SW480 (cell line): ENCODE measurements around the gene SLIT2.

Experiments used
- DNase-seq: peaks from one replicate; pipeline ENCODE4 v3.0.0-alpha.2; 2016; ENCODE audit warnings: low spot score

Gene SLIT2

DNA sequence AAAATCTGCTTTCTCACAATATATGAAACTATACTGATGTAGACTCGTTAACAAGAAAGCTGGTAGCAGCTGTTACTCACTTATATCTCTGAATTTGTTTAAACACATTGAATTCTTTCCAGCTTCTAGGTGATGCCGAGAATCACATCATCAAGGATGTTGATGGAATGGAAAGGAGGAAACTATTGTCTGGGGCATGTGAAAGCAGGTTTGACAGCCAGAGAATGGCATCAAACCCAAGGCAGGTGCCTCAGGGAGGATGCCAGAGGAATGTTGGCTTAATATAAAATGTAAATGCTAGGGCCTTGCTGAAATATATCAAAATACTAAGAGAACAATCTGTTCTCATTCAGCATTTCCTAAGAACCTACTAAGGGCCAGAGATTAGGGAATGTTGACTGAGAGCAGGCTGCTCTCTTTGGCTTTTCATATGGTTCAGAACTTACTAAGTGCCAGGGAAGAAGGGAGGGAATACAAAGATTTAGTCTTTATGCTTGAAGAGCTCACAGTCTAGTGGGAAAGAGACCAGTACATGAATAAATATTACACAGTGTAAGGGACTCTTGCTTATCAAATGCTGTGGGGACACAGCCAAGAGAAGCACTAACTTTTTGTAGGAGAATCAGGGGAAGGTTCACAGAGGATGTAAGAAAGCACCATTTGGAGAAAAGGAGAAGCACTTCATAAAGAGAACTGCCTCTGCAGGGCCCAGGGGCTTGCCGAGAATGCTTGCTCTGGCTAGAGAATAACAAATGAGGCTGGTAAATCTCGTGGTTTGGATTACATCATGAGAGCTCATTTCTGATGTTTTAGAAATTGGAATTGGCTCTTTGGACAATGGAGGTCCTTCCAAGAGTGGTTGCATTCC, 14.7 kb downstream of the SLIT2 start:
- DNase-seq, result no peak

DNA sequence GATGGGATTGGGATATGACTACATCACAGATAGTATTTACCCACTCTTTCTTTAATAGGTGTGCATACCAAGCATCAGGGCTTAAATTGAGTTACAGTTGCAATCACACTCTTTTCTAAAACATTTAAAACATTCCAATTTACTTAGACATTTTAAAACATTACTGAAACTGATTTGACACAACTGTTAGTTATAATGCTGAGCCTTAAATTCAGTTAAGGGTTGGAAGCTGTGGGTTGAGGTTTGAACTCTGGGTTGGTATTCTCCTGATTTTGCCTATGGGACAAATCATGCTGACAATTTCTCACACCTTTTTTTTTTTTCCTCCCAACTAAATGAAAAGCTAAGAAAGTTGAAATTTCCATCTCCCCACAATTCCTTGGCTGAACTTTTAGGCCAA, 16.3 kb downstream of the SLIT2 start:
- no peak for DNase-seq

- DNase-seq, result no peak
Observed at GRCh38 chr4:20269320-20269719, 17.6 kb downstream of the SLIT2 start.

GRCh38 chr4:20271950-20272349, 20.2 kb downstream of the SLIT2 start:
- no peak for DNase-seq

DNA sequence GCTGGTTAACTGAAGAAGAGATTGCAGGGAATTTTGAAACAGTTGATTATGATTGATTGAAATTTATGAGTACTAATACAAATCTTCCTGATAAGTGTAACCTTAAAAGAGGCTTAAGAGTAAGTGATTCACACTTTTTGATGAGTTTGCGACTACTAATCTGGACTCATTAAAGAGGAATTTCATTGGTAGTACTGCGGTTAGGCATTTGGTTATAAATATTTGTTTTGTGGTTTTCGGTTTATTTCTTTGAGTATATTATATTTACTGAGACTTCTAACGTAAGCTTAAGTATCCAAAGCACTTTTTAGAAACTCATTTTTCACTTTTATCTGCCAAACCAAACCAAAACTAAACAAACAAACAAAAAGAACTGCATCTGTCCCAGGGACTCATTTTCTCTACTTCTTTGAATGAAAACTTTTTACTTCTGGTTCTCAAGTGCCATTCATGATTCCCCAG, 20.7 kb downstream of the SLIT2 start:
- peak; percentile 4 for DNase-seq

GRCh38 chr4:20273793-20274192, 22.1 kb downstream of the SLIT2 start:
- no peak for DNase-seq

DNA sequence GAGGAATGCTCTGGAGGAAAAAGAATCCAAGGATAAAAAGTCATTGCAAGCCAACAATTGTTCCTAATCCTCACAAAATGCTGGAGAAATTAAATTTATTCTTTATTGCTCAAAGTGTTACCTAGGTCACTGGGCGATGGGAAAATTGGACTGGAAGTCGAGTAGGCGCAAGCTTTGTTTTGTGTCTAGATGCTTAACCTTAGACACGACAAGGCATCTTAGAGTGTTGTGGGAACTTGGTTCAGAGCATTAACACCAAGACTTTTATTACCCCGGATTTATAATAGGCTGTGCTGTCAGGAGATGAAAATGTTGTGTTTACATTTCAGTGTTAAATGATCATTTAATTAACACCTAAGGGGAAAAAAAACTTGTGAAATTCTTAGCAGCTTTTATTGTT, 25.1 kb downstream of the SLIT2 start:
- no peak for DNase-seq

DNA sequence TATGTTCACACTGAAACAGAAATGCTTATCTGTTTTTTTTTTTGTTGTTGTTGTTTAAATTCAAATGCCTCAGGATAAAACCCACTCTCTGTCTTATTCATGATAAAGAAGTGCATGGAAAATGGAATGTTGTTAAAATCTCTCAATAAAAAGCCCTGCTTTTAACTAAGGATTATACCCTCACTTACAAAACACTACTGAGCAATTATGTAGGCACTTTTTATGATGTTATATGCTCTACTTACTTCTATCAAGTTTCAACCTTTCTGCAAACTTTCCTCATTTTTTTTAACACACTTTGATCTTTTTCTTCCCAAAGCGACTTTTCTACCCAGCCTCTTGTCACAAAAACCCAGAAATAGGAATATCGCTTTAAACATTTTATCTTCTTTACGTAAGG, 26.5 kb downstream of the SLIT2 start:
- DNase-seq, result no peak

DNA sequence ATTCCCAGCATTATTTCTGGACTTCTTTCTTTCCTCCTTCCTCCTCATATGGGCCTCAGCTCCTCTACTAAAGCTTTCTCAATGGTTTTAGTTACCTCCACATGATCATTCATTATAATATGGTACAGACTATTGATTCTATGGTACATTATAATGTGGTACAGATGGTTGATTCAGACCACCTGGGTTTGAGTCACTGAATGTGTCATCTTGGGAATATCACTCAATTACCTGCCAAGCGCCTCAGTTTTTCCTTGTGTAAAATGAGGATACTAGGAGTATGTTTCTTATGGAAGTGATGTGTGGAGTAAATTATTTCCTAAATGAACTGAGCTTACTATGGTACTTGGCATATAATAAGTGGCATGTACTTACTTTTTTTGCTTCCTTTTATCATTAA, 27.7 kb downstream of the SLIT2 start:
- no peak for DNase-seq

GRCh38 chr4:20281453-20281852, 29.7 kb downstream of the SLIT2 start:
- DNase-seq, result no peak

DNA sequence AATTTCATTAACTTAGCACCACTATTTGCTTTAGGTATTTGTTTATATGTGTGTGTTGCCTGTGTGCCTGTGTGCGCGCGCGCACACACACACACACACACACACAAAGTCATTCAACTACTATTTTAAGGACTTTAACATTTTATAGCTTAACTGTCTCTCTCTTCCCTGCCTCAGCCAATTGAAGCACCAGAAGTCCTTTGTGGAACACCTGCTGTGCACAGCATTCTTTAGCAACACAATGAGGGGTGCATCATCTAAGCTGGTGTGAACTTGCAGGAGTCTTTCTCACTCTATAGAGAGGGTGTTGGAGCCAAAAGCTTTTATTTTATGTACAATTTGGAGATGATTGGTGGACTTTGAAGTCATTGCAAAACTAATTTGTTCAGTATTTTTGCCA, 31.3 kb downstream of the SLIT2 start:
- no peak for DNase-seq

DNA sequence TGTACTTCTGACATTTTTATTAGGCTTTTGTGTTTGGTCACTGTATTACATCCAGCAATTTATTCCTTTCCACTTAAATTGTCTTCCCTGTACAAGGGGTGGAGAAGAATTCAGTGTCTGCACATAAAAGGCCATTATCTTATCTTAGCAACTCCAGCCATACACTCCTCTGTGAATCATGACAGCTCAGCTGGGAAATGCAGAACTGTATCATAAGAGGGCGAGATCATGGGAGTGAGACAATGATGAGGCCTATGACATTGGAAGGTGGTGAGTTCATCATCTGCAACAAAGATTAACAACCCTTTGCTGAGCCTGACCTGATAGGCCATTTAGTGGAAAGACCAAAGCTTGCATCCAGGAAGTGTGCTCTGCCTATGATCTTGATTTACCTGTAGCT, 33.3 kb downstream of the SLIT2 start:
- DNase-seq, result no peak

DNA sequence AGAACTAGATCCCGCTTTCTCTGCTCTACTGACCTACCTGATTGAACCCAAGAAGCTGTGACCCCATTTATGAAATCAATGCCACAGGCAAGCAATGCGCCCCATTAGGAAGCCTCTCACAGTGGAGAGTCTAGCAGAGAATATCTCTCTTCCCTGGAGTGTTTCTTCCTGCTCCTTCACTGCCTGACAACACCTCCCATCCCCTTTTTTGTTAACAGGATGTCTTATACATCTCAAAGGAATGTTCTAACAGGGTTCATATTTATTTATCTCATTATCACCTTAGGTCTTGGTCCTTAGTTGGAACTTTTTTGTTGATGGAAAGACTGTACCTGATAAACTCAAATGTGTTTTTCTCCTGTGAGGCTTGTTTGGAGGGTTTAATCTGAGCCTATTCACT, 35.5 kb downstream of the SLIT2 start:
- no peak for DNase-seq

GRCh38 chr4:20288047-20288650, 36.4 kb downstream of the SLIT2 start:
- DNase-seq, result no peak

GRCh38 chr4:20288846-20289512, 37.3 kb downstream of the SLIT2 start:
- no peak for DNase-seq

DNA sequence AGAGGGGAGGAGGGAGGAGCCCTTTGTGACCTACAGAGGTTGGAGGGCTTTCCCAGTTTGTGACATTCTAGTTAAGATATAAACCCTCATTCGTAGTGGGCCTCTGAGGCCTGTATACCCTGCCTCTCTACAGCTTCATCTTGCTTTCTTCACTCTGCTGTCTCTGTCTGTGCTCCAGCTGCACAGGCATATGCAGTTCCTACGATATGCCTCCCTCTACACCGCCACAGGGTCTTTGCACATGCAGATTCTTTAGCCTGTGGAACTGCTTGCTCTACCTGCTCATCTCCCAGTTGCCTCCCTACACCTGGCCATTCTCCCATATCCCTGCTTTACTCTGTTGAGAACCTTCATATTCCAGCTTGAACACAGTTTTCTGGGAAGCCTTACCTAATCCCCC, 38.1 kb downstream of the SLIT2 start:
- DNase-seq, result no peak

DNA sequence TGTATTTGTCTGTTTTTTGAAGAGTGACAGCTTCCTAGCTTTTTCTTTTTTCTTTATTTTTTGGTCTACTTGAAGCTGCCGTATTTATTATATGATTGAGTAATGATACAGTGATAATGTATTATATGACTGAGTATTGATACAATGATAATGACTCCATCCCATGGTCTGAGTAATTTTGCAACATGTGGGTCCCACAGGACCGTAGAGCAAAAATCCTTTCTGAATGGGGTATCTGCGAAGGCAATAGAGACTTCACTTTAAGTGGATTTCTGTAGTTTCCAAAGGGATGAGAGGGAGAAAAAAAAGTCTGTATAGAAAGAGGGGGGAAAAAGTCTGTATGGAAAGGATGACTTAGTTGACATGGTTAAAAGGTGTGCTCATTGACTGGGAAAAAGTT, 41.0 kb downstream of the SLIT2 start:
- no peak for DNase-seq

DNA sequence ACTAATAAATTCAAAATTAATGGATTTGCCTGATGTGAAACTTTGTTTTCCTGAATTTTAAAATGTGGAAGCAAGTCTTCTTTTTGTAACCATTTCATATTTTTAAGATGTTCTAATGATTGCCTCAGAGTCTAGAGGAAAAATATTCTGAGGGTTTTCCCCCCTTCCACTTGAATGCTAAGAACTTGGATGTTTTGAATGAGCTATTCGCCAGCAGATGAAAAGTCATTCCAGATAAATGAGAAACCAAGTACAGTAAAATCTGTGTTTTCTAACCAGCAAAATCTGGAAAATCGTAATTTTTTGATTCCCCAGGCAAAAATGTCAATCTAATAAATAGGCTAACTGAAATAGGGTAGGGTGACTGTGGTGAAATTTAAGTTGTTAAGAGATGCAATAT, 45.6 kb downstream of the SLIT2 start:
- no peak for DNase-seq

- DNase-seq, result no peak
Observed at GRCh38 chr4:20297783-20298182, 46.1 kb downstream of the SLIT2 start.

DNA sequence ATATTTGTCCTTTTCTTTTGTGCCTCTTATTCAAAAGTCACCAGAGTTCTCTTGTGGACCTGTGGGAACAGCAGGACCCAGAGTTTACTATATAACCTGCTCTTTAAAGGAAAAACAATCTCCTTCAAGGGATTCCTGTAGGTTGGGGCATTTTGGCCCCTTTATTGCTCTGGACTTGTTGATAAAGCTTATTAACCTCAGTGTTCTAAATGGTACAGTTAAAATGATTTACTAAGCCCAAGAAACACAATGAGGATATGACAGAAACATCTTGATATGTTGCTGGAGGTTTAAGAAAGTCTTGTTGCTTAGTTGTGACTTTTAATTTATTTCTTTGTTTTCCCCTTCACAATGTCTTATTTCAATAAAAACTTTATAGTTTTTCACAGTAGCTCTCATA, 46.8 kb downstream of the SLIT2 start:
- no peak for DNase-seq

- no peak for DNase-seq
Observed at GRCh38 chr4:20298986-20299385, 47.3 kb downstream of the SLIT2 start.

- no peak for DNase-seq
Observed at GRCh38 chr4:20299515-20299914, 47.8 kb downstream of the SLIT2 start.

- DNase-seq, result no peak
Observed at GRCh38 chr4:20301161-20301560, 49.5 kb downstream of the SLIT2 start.
